VCaP (cell line): Measurements from ENCODE around the gene SP1.

Experiments
- H3K27ac ChIP-seq: fragments of 450-650 bp; 2 replicates; pipeline ENCODE4 v1.5.1; 2017
- TF ChIP-seq, protein P1 (sequence below): fragments of 450-650 bp; conservative IDR thresholded peaks from 2 replicates; pipeline ENCODE4 v1.5.1; 2017; ENCODE audit warnings: mild to moderate bottlenecking, moderate library complexity

SP1 gene

DNA sequence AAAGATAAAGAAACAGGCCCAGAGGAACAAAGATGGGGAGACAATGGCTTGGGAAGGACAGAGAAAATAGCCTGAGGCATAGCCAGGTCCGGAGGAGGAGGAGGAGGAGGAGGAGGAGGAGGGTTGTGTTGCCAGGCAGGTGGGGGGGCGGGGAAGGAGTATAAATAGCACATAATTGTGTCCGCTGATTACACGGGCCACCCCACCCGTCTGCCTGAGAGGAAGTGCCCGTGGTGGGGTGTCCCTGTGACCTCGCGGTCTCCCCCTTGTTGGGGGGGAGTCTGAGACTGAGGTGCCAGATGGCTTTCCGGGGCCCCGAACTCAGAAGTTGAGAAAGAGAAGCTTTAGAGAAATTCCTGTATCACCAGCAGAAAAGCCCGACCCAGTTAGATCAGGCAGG lies 42.0 kb upstream of the SP1 start:
- no peak overlapping the region for H3K27ac ChIP-seq
- TF ChIP-seq, protein P1, sequence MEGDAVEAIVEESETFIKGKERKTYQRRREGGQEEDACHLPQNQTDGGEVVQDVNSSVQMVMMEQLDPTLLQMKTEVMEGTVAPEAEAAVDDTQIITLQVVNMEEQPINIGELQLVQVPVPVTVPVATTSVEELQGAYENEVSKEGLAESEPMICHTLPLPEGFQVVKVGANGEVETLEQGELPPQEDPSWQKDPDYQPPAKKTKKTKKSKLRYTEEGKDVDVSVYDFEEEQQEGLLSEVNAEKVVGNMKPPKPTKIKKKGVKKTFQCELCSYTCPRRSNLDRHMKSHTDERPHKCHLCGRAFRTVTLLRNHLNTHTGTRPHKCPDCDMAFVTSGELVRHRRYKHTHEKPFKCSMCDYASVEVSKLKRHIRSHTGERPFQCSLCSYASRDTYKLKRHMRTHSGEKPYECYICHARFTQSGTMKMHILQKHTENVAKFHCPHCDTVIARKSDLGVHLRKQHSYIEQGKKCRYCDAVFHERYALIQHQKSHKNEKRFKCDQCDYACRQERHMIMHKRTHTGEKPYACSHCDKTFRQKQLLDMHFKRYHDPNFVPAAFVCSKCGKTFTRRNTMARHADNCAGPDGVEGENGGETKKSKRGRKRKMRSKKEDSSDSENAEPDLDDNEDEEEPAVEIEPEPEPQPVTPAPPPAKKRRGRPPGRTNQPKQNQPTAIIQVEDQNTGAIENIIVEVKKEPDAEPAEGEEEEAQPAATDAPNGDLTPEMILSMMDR = no peak

DNA sequence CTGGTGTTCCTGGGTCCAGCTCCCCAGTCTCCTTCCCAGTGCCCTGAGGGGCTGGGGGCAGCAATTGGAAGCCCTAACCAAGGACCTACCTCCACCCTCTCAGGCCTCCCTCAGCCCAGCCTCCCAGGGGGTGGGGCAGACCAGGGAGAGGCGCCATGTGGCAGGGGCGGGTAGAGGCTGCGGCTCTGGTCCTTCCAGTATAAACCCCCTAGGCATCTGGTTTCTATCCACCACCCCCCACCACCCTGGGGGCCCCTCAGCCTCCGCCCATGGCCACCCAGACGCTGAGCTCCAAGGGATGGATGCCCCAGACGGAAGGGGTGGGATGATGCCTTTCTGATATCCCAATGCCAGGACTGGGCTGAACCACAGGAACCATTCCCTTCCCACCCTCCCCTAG lies 41.1 kb upstream of the SP1 start:
- TF ChIP-seq, protein P1 = no peak

DNA sequence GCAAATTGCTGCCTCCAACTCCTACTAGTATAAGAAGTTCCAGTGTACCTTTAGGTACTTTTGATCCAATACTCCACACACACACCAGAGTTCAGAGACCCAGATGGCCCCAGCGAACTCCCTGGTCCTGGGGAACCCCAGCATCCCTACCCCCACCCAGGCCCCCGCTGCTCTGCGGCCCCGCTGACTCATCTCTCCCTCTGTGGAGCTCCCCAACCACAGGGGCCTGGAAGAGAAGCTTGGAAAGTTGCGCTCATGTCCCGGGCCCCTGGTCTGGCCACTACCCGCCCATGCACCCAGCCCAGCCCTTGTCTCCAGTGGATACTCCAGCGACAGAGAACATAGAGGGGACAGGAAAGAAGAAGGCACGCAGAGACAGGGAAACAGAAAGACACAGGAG lies 39.6 kb upstream of the SP1 start:
- TF ChIP-seq, protein P1 = no peak
- no peak overlapping the region for H3K27ac ChIP-seq

More for the DNA sequence above, 41.1 kb upstream of the SP1 start:
- no peak overlapping the region for H3K27ac ChIP-seq

DNA sequence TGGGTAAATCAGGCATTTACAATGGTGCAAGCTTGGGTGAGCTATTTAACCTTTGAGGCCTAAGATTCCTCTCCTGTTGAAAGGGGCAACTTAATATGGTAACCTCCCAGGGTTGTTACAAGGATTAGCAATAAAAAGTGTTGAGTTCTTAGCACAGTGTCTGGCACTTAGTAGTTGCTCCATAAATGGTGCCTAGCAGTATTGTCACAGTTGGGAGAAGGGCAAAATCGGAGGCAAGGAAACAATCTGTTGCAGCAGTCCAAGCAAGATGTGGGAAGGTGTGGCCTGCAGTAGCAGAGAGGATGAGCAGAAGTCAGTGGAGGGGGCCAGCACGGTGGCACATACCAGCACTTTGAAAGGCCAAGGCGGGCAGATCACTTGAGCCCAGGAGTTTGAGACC lies 36.5 kb upstream of the SP1 start:
- TF ChIP-seq, protein P1 = no peak
- no peak overlapping the region for H3K27ac ChIP-seq

DNA sequence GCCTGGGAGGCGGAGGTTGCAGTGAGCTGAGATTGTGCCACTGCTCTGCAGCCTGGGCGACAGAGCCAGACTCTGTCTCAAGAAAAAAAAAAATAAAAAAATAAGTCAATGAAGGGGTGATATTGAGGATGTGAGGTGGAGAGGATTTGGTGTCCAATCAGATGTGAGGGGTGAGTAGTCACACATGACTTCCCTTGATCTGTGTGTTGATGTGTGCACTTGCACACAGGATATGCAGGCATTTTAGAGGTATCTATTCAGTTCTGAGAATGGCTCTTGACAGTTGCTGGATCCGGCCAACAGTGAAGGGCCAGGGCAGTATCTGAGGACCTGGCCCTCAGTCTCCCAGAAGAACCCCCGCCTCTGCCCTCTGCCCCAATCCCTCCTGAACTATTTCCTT lies 36.0 kb upstream of the SP1 start:
- TF ChIP-seq, protein P1 = no peak
- H3K27ac ChIP-seq = no peak overlapping the region

DNA sequence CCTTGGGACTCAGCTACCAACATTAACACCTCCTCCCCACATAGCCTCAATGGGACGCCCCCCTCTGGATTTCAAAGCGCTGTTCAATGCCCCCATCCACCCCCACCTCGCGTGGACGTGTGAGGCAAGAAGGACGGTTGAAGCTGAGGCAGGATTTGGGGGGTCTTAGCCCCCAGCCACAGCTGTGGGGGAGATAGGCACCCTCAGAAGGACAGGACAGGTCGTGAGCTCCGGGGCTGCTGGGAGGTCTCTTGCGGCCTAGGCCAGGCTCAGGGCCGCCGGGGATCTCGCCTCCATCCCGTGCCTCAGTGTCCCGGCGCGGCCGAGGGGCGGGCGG lies 35.5 kb upstream of the SP1 start:
- TF ChIP-seq, protein P1 = no peak
- peak overlapping the region; percentile 80 for H3K27ac ChIP-seq

DNA sequence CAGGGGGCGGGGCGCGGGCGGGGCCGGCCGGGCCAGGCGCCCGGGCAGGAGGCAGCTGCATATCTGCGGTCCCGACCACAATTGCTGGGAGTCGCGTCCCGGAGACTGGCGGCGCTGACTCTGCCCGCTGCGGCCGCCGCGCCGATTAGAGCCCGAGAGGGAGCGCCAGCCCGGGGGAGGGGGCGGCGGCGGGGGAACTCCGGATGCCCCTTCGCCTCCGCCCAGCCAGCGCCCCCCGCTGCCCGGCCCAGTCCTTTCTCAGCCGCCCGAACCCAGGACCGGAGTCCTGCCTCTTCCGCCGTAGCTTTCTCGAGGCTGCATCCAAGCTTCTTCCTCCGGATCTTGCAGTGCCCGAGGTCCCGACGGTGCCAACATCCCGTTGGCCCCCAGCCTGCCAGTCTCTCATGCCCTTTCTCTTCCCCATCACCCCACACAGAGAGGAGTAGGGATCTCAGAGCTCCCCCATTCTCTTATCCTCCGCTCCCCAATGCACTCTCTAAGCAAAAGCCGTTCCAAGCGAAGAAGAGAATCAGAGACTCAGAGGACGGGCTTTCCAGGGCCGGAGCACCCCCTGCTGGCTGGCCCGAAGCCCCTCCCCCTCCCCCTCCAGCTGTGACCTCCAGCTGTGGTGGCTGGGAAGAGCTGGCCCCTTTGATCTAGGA lies 35.0 kb upstream of the SP1 start:
- TF ChIP-seq, protein P1 = peak; percentile 84
- H3K27ac ChIP-seq = peak overlapping the region; percentile 80
